GM12878 (cell line): ENCODE measurements around the gene FOXP1. TPM values are rescaled to one million over a fixed set of nuclear protein-coding genes. Genes with fewer than 3 reads are reported as not detected.
A peak's percentile ranks its signal among the peaks of the same experiment; 100 is the strongest.

Experiments
- ATAC-seq: fragments of 200-7000 bp; cut with Tn5 transposase; 3 replicates; pipeline ENCODE4 v1.9.1; 2020; ENCODE audit warnings: mild to moderate bottlenecking, moderate library complexity
- BruUV-seq: library from RNA; stranded (reverse); fragments of 400-500 nt; replicated peaks from 2 replicates; lab custom pipeline; 2021; lab: Mats Ljungman, UMichigan
- CTCF ChIA-PET: fragments of 300-600 bp; sonication (Branson Sonifier 250); formaldehyde crosslinking; extraction: SDS; loops from one replicate; lab custom pipeline; 2021; ENCODE audit warnings: inconsistent platforms; lab: Yijun Ruan, JAX
- POLR2A ChIA-PET: fragments of 350-600 bp; formaldehyde crosslinking; extraction: SDS; loops from one replicate; lab custom pipeline; 2021; ENCODE audit warnings: inconsistent platforms; lab: Charles Lee
- RAD21 ChIA-PET: fragments of 300-600 bp; sonication (Branson Sonifier 250); formaldehyde crosslinking; loops from one replicate; lab custom pipeline; 2023; ENCODE audit warnings: antibody characterized with exemption; ENCODE audit not compliant: unreplicated experiment; lab: Charles Lee
- SMC1A ChIA-PET: fragments of 300-600 bp; sonication (Branson Sonifier 250); formaldehyde crosslinking; loops from one replicate; lab custom pipeline; 2023; ENCODE audit not compliant: unreplicated experiment, uncharacterized antibody; lab: Charles Lee
- DNase-seq: peaks from one replicate; pipeline ENCODE4 v3.0.0-alpha.2; 2011; ENCODE audit warnings: low read depth, low spot score
- FAIRE-seq: peaks from 3 replicates; lab custom pipeline; 2011; peaks lifted over from hg19 to GRCh38; lab: Jason Lieb, UNC
- H2AFZ ChIP-seq: 2 replicates; pipeline ENCODE4 v1.6.0; 2011; ENCODE audit warnings: low read depth, low read length, control low read depth; ENCODE audit not compliant: control insufficient read depth
- H3K27ac ChIP-seq: 2 replicates; pipeline ENCODE4 v1.5.1; 2011; ENCODE audit warnings: control low read depth; ENCODE audit not compliant: control insufficient read depth, insufficient read depth
- H3K27me3 ChIP-seq, 2 experiments: replicated peaks in 1 of 2; 2 replicates each; pipeline versions ENCODE4 v1.6.0 to v1.6.1; 2011; ENCODE audit warnings: low read length in 1 of 2; ENCODE audit not compliant: control insufficient read depth in 2 of 2, insufficient read depth in 2 of 2
- H3K36me3 ChIP-seq, 2 experiments: 2 replicates each; pipeline ENCODE4 v1.5.1; 2011; ENCODE audit warnings: low read length in 1 of 2; ENCODE audit not compliant: control insufficient read depth in 2 of 2, insufficient read depth in 2 of 2
- H3K4me1 ChIP-seq: 2 replicates; pipeline ENCODE4 v1.6.1; 2011; ENCODE audit warnings: mild to moderate bottlenecking, low read length, moderate library complexity, mixed read lengths; ENCODE audit not compliant: control insufficient read depth, insufficient read depth
- H3K4me2 ChIP-seq: 2 replicates; pipeline ENCODE4 v1.6.0; 2011; ENCODE audit warnings: control low read depth; ENCODE audit not compliant: control insufficient read depth, insufficient read depth
- H3K4me3 ChIP-seq: fragments of 200-600 bp; sonication (generic); 2 replicates; pipeline ENCODE4 v1.5.1; 2016
- H3K79me2 ChIP-seq: 2 replicates; pipeline ENCODE4 v1.6.0; 2011; ENCODE audit warnings: low read length; ENCODE audit not compliant: control insufficient read depth, insufficient read depth
- H3K9ac ChIP-seq: 2 replicates; pipeline ENCODE4 v1.8.0; 2011; ENCODE audit warnings: low read length, control low read depth, mixed read lengths; ENCODE audit not compliant: control insufficient read depth, insufficient read depth
- H3K9me3 ChIP-seq: replicated peaks from 3 replicates; pipeline ENCODE4 v1.5.1; 2011; ENCODE audit warnings: mild to moderate bottlenecking, low read length; ENCODE audit not compliant: control insufficient read depth, insufficient read depth
- H4K20me1 ChIP-seq: 2 replicates; pipeline ENCODE4 v1.6.0; 2011; ENCODE audit not compliant: control insufficient read depth, insufficient read depth
- CHD4 ChIP-seq: fragments of 200-600 bp; sonication (generic); IDR thresholded peaks from 2 replicates; pipeline ENCODE4 v1.6.1; 2016; ENCODE audit warnings: mild to moderate bottlenecking
- E2F8 ChIP-seq: fragments of 450-650 bp; IDR thresholded peaks from 2 replicates; pipeline ENCODE4 v1.6.1; 2018; ENCODE audit warnings: mild to moderate bottlenecking, low read depth, moderate library complexity; ENCODE audit not compliant: partially characterized antibody
- ELK1 ChIP-seq: IDR thresholded peaks from 2 replicates; pipeline ENCODE4 v1.6.1; 2012; ENCODE audit warnings: low read depth, low read length, improper control_type of control experiment
- JUND ChIP-seq: IDR thresholded peaks from 2 replicates; pipeline ENCODE4 v1.6.1; 2012; ENCODE audit warnings: low read depth, mild to moderate bottlenecking, low read length, improper control_type of control experiment, moderate library complexity
- NR2F1 ChIP-seq: fragments of 450-650 bp; conservative IDR thresholded peaks from 2 replicates; pipeline ENCODE4 v1.6.1; 2017; ENCODE audit warnings: mild to moderate bottlenecking
- RFX5 ChIP-seq: IDR thresholded peaks from 2 replicates; pipeline ENCODE4 v1.6.1; 2011; ENCODE audit warnings: low read depth, low read length, improper control_type of control experiment
- RUNX3 ChIP-seq: IDR thresholded peaks from 2 replicates; pipeline ENCODE4 v1.6.1; 2012; ENCODE audit warnings: low read length, inconsistent platforms
- SKIL ChIP-seq: fragments of 450-650 bp; IDR thresholded peaks from 2 replicates; pipeline ENCODE4 v1.6.1; 2017; ENCODE audit warnings: mild to moderate bottlenecking, low read depth, inconsistent platforms; ENCODE audit not compliant: poor library complexity, severe bottlenecking
- YBX1 ChIP-seq: fragments of 450-650 bp; IDR thresholded peaks from 2 replicates; pipeline ENCODE4 v1.6.1; 2016; ENCODE audit warnings: antibody characterized with exemption
- ZBED1 ChIP-seq: IDR thresholded peaks from 2 replicates; pipeline ENCODE4 v1.6.1; 2016; ENCODE audit warnings: borderline replicate concordance
- ZZZ3 ChIP-seq: IDR thresholded peaks from 2 replicates; pipeline ENCODE4 v1.6.1; 2011; ENCODE audit warnings: low read depth; ENCODE audit not compliant: control insufficient read depth, insufficient read length
- WGBS: methylation state at CpG from one replicate; pipeline ENCODE4 v1.1.6; 2016; ENCODE audit warnings: low lambda C conversion rate; ENCODE audit not compliant: insufficient replicate concordance, insufficient coverage; ENCODE audit errors: missing lambda C conversion rate; 5-methylcytosine and 5-hydroxymethylcytosine counted together
- in situ Hi-C: fragments of 300-500 bp; cut with MboI; formaldehyde crosslinking; loops from 9 replicates; pipeline ENCODE4 v1.14.3; 2018; ENCODE audit warnings: mixed read lengths
- intact Hi-C: fragments of 100-400 bp; cut with micrococcal nuclease; formaldehyde crosslinking; loops from one replicate; pipeline ENCODE4 v1.14.2; 2022; ENCODE audit not compliant: unreplicated experiment
- polyA plus RNA-seq, 11 experiments: library from polyadenylated mRNA; depleted of rRNA in 4 of 11; unstranded in 6 of 11; stranded (reverse) in 5 of 11; fragments of >200 nt; fragmentation: Nextera tagmentation in 4 of 11; fragmentation: Illumina TruSeq in 1 of 11; extraction: Ambion mirVana in 4 of 11; extraction: Trizol in 1 of 11; gene quantifications; 1 replicate in 1 of 11; 2 replicates in 10 of 11; pipeline versions ENCODE4 v1.2.1 to v1.2.3, GENCODE V29; 2011 to 2016; ENCODE audit warnings: inconsistent platforms in 2 of 11, missing spikeins in 2 of 11, low read depth in 1 of 11
- total RNA-seq, 4 experiments: library from RNA; depleted of rRNA in 3 of 4; stranded (reverse); fragments of >200 nt in 3 of 4; fragmentation: Illumina TruSeq in 1 of 4; extraction: Trizol in 1 of 4; gene quantifications; 2 replicates each; pipeline versions ENCODE4 v1.2.1 to v1.2.3, GENCODE V29; 2013 to 2021

The FOXP1 gene
- total and polyA plus RNA-seq, 10 of the 15 experiments (the other 5 are each of a cell fraction or from before 2014, with no cell fraction given), result 0.05 to 1.6 (median 0.20) TPM; not detected in 1

GRCh38 chr3:71360764-71361163 is 222.8 kb downstream of the FOXP1 start:
- BruUV-seq, result no TSS peak
- RAD21 ChIA-PET, result interaction anchor here (0.7 kb wide), 1 partner anchor 1418 kb away, joined by 4 read pairs; no protein-coding TSS in a partner anchor
- Histone ChIP-seq H3K27me3 (no peaks in the 10 kb centered on the region; a peak in 1 of 4 replicates), H3K4me2 (peak overlapping the region; percentile 47; the same call in 1 of the 2 replicates), H3K36me3 (no peaks in the 10 kb centered on the region), H3K9ac (no peak overlapping the region), H3K79me2 (no peaks in the 10 kb centered on the region), H3K9me3 (no peaks in the 10 kb centered on the region), H4K20me1 (no peaks in the 10 kb centered on the region), H3K4me1 (peaks cover 3% of the 10 kb centered on the region; the same call in 1 of the 2 replicates), H3K4me3 (peak overlapping the region; percentile 38; the same call in 1 of the 2 replicates), H3K27ac (no peak overlapping the region), H2AFZ (no peak overlapping the region)
- in situ Hi-C loops (no loop called here), intact Hi-C loops (no loop called here)
- CTCF ChIA-PET, result interaction anchor here (1.8 kb wide), 1 partner anchor 11 kb away, joined by 3 read pairs; no protein-coding TSS in a partner anchor
- DNase-seq (no peak), FAIRE-seq (peak; percentile 90), ATAC-seq (peak; percentile 70)
- POLR2A ChIA-PET, result no interaction called here
- TF ChIP-seq RUNX3 (peak; percentile 31; the same call in 1 of the 2 replicates), NR2F1 (no peak)
- SMC1A ChIA-PET, result interaction anchor here (0.8 to 1.8 kb wide), 4 partner anchors 9 to 32 kb away, joined by 3 to 7 read pairs (median 4); no protein-coding TSS in a partner anchor
- WGBS, result 2% methylated on average over 2 of the region's 2 CpGs

- Histone ChIP-seq H3K4me2 (peak overlapping the region; percentile 47; the same call in 1 of the 2 replicates), H3K9ac (no peak overlapping the region), H3K9me3 (no peaks in the 10 kb centered on the region), H3K36me3 (no peaks in the 10 kb centered on the region), H4K20me1 (no peaks in the 10 kb centered on the region), H3K27me3 (no peaks in the 10 kb centered on the region; a peak in 1 of 4 replicates), H3K4me3 (peak overlapping the region; percentile 38; the same call in 1 of the 2 replicates), H3K27ac (no peak overlapping the region), H2AFZ (no peak overlapping the region), H3K79me2 (no peaks in the 10 kb centered on the region), H3K4me1 (peaks cover 3% of the 10 kb centered on the region; the same call in 1 of the 2 replicates)
- intact Hi-C loops, result no loop called here
- CTCF ChIA-PET, result interaction anchor here (1.8 kb wide), 1 partner anchor 12 kb away, joined by 3 read pairs; no protein-coding TSS in a partner anchor
- in situ Hi-C loops, result no loop called here
- WGBS, result 58% methylated on average over 4 of the region's 4 CpGs
- no TSS peak for BruUV-seq
- ATAC-seq (peak; percentile 19; the same call in 2 of the 3 replicates), FAIRE-seq (no peak), DNase-seq (no peak)
- POLR2A ChIA-PET, result no interaction called here
- SMC1A ChIA-PET, result interaction anchor here (0.8 to 1.8 kb wide), 4 partner anchors 9 to 32 kb away, joined by 3 to 7 read pairs (median 4); no protein-coding TSS in a partner anchor
- RAD21 ChIA-PET, result no interaction called here
- TF ChIP-seq CHD4 (no peak), RFX5 (no peak), YBX1 (no peak), E2F8 (no peak), SKIL (no peak), ZZZ3 (no peak), JUND (no peak), ZBED1 (no peak), ELK1 (no peak)
Measured at GRCh38 chr3:71360180-71360579, 223.3 kb downstream of the FOXP1 start.
